Activated T-cell treated with anti-CD3 and anti-CD28 coated beads, Interleukin-2, amount 50 U/mL, for 72 hours (primary cell): ENCODE results near the gene LRRC37A. TPM values are rescaled to one million over a fixed set of nuclear protein-coding genes. Genes with fewer than 3 reads are reported as not detected.
"Not testable (repeated sequence)": the region's sequence is repeated elsewhere in the genome, so short reads cannot be mapped to it uniquely, and the experiment has no call there.

Experiments
- ATAC-seq, 2 donors: fragments of 150-1000 bp; cut with Tn5 transposase; replicated peaks in 1 of 2; 2 replicates each; pipeline ENCODE4 v1.10.0; 2021; ENCODE audit warnings: moderate library complexity in 2 of 2, mild to moderate bottlenecking in 1 of 2
- DNase-seq, 2 donors: peaks; one replicate each; pipeline ENCODE4 v3.0.0; 2021 to 2022; ENCODE audit warnings: mixed read lengths in 1 of 2
- H3K27ac Mint-ChIP-seq: one replicate; pipeline ENCODE4 v1.8.0; 2022; ENCODE audit warnings: mild to moderate bottlenecking, moderate library complexity, mixed read lengths
- H3K27me3 Mint-ChIP-seq: one replicate; pipeline ENCODE4 v1.8.0; 2022; ENCODE audit warnings: low read depth, mixed read lengths
- H3K36me3 Mint-ChIP-seq, 2 donors: one replicate each; pipeline ENCODE4 v1.8.0; 2022; ENCODE audit warnings: mixed read lengths in 2 of 2, mild to moderate bottlenecking in 1 of 2; ENCODE audit not compliant: insufficient read depth in 2 of 2
- H3K4me1 Mint-ChIP-seq: one replicate; pipeline ENCODE4 v1.8.0; 2022; ENCODE audit warnings: low read depth, mixed read lengths
- H3K4me3 Mint-ChIP-seq, 2 donors: one replicate each; pipeline ENCODE4 v1.8.0; 2022; ENCODE audit warnings: mild to moderate bottlenecking in 2 of 2, mixed read lengths in 2 of 2, moderate library complexity in 2 of 2
- H3K9me3 Mint-ChIP-seq, 2 donors: one replicate each; pipeline ENCODE4 v1.8.0; 2022; ENCODE audit warnings: mixed read lengths in 2 of 2
- total RNA-seq, 2 donors: library from RNA; stranded (reverse); gene quantifications; one replicate each; pipeline ENCODE4 v1.2.3, GENCODE V29; 2022

The LRRC37A gene
- total RNA-seq, 2 donors from 2014 or later, result 1.5 to 9.2 TPM

GRCh38 chr17:46348345-46348744 lies 53.4 kb downstream of the LRRC37A start:
- DNase-seq, H3K4me3 Mint-ChIP-seq, H3K9me3 Mint-ChIP-seq, H3K27ac Mint-ChIP-seq, H3K36me3 Mint-ChIP-seq, H3K27me3 Mint-ChIP-seq, H3K4me1 Mint-ChIP-seq: not testable (repeated sequence)
- peak; percentile 76 to 87 for ATAC-seq

GRCh38 chr17:46349060-46349459 lies 54.1 kb downstream of the LRRC37A start:
- DNase-seq, H3K4me1 Mint-ChIP-seq, H3K36me3 Mint-ChIP-seq, H3K27ac Mint-ChIP-seq, H3K9me3 Mint-ChIP-seq, H3K27me3 Mint-ChIP-seq, H3K4me3 Mint-ChIP-seq: not testable (repeated sequence)
- ATAC-seq, result peak; percentile 59 to 66

GRCh38 chr17:46353856-46354255 lies 58.9 kb downstream of the LRRC37A start:
- H3K36me3 Mint-ChIP-seq, H3K4me1 Mint-ChIP-seq, H3K27ac Mint-ChIP-seq, H3K27me3 Mint-ChIP-seq, H3K4me3 Mint-ChIP-seq, H3K9me3 Mint-ChIP-seq, DNase-seq, ATAC-seq: not testable (repeated sequence)

- not testable (repeated sequence) for H3K4me3 Mint-ChIP-seq, H3K4me1 Mint-ChIP-seq, H3K36me3 Mint-ChIP-seq, H3K27ac Mint-ChIP-seq, H3K27me3 Mint-ChIP-seq, H3K9me3 Mint-ChIP-seq, DNase-seq
- peak; percentile 63 to 66 for ATAC-seq
These were observed 66.3 kb downstream of the LRRC37A start for GRCh38 chr17:46361145-46361735.

GRCh38 chr17:46361755-46362154 lies 66.8 kb downstream of the LRRC37A start, which contains the start of gene ARL17B:
Gene ARL17B, minus strand, starts transcription at chr17:46361766. Its CDS starts 3,369 bp downstream, at chr17:46358397.
- not testable (repeated sequence) for H3K27ac Mint-ChIP-seq, H3K36me3 Mint-ChIP-seq, H3K27me3 Mint-ChIP-seq, H3K4me1 Mint-ChIP-seq, H3K4me3 Mint-ChIP-seq, H3K9me3 Mint-ChIP-seq
- DNase-seq (peak; percentile 81 to 92), ATAC-seq (peak; percentile 95 to 99)

GRCh38 chr17:46367520-46367919 lies 72.6 kb downstream of the LRRC37A start:
- H3K27me3 Mint-ChIP-seq, H3K36me3 Mint-ChIP-seq, ATAC-seq, H3K4me1 Mint-ChIP-seq, H3K9me3 Mint-ChIP-seq, H3K4me3 Mint-ChIP-seq, H3K27ac Mint-ChIP-seq, DNase-seq: not testable (repeated sequence)

- DNase-seq, H3K4me1 Mint-ChIP-seq, H3K9me3 Mint-ChIP-seq, H3K27ac Mint-ChIP-seq, H3K36me3 Mint-ChIP-seq, H3K4me3 Mint-ChIP-seq, H3K27me3 Mint-ChIP-seq: not testable (repeated sequence)
- ATAC-seq, result peak; percentile 94
These were observed 77.6 kb downstream of the LRRC37A start for GRCh38 chr17:46372236-46373229.

GRCh38 chr17:46373418-46373817 lies 78.5 kb downstream of the LRRC37A start:
- H3K27ac Mint-ChIP-seq, H3K4me3 Mint-ChIP-seq, H3K27me3 Mint-ChIP-seq, DNase-seq, H3K9me3 Mint-ChIP-seq, H3K36me3 Mint-ChIP-seq, H3K4me1 Mint-ChIP-seq: not testable (repeated sequence)
- ATAC-seq, result peak; percentile 33 to 40

- not testable (repeated sequence) for H3K4me3 Mint-ChIP-seq, H3K9me3 Mint-ChIP-seq, H3K36me3 Mint-ChIP-seq, H3K27me3 Mint-ChIP-seq, H3K27ac Mint-ChIP-seq, DNase-seq, H3K4me1 Mint-ChIP-seq
- peak; percentile 84 to 86 for ATAC-seq
These were observed 88.2 kb downstream of the LRRC37A start for GRCh38 chr17:46383118-46383517.

GRCh38 chr17:46385491-46385890 lies 90.6 kb downstream of the LRRC37A start:
- not testable (repeated sequence) for H3K36me3 Mint-ChIP-seq, H3K27me3 Mint-ChIP-seq, H3K4me1 Mint-ChIP-seq, ATAC-seq, DNase-seq, H3K27ac Mint-ChIP-seq, H3K9me3 Mint-ChIP-seq, H3K4me3 Mint-ChIP-seq

Other genes with a start within 250 kb of the LRRC37A start
- 100 to 1,000 TPM in 1 of 2 donors, 10 to 100 TPM in 1; 73.5 to 130 TPM for gene KANSL1, start 101.7 kb upstream of the LRRC37A start, total RNA-seq
- 10 to 100 TPM; 15.4 to 25.0 TPM for gene ARL17B, start 66.6 kb downstream of the LRRC37A start, total RNA-seq
- 10 to 100 TPM in 1 of 2 donors, 1 to 10 TPM in 1; 6.7 to 30.1 TPM for gene LRRC37A2, start 217.3 kb downstream of the LRRC37A start, total RNA-seq